A673 (cell line): ENCODE measurements around the gene MVB12B. TPM values are rescaled to one million over a fixed set of nuclear protein-coding genes. Genes with fewer than 3 reads are reported as not detected.
A peak's percentile ranks its signal among the peaks of the same experiment; 100 is the strongest.

Experiments
- BruUV-seq: library from RNA; stranded (reverse); fragments of 400-500 nt; replicated peaks from 2 replicates; lab custom pipeline; 2021; lab: Mats Ljungman, UMichigan
- CTCF ChIA-PET: fragments of 300-600 bp; sonication (Branson Sonifier 250); formaldehyde crosslinking; loops from one replicate; lab custom pipeline; 2022; ENCODE audit warnings: antibody characterized with exemption; lab: Charles Lee
- POLR2A ChIA-PET: fragments of 300-600 bp; sonication (Branson Sonifier 250); formaldehyde crosslinking; loops from one replicate; lab custom pipeline; 2022; ENCODE audit warnings: antibody characterized with exemption; ENCODE audit not compliant: low non-redundant PET; lab: Charles Lee
- DNase-seq: peaks from one replicate; pipeline ENCODE4 v3.0.0-alpha.2; 2015; ENCODE audit warnings: low spot score
- H3K27ac ChIP-seq: fragments of 200-600 bp; sonication (generic); 2 replicates; pipeline ENCODE4 v1.5.1; 2016; ENCODE audit warnings: mixed run types, low read depth, mild to moderate bottlenecking, mixed read lengths, antibody characterized with exemption, low read length; ENCODE audit not compliant: poor library complexity, severe bottlenecking
- H3K27me3 ChIP-seq: fragments of 200-600 bp; sonication (generic); replicated peaks from 2 replicates; pipeline ENCODE4 v1.6.1; 2017; ENCODE audit warnings: mixed run types, low read depth, mild to moderate bottlenecking, mixed read lengths, antibody characterized with exemption, low read length; ENCODE audit not compliant: insufficient read depth, poor library complexity
- H3K36me3 ChIP-seq: fragments of 200-600 bp; sonication (generic); 2 replicates; pipeline ENCODE4 v1.6.1; 2016; ENCODE audit warnings: mixed run types, mild to moderate bottlenecking, mixed read lengths, antibody characterized with exemption, low read length; ENCODE audit not compliant: insufficient read depth, poor library complexity, severe bottlenecking
- H3K4me1 ChIP-seq: fragments of 200-600 bp; sonication (generic); 2 replicates; pipeline ENCODE4 v1.6.1; 2017; ENCODE audit warnings: mixed run types, mild to moderate bottlenecking, mixed read lengths, antibody characterized with exemption, low read length; ENCODE audit not compliant: insufficient read depth, poor library complexity, severe bottlenecking
- H3K4me3 ChIP-seq: fragments of 200-600 bp; sonication (generic); 2 replicates; pipeline ENCODE4 v1.5.1; 2016; ENCODE audit warnings: low read depth, mixed run types, mild to moderate bottlenecking, mixed read lengths, low read length; ENCODE audit not compliant: poor library complexity, severe bottlenecking
- H3K9me3 ChIP-seq: fragments of 200-600 bp; sonication (generic); 2 replicates; pipeline ENCODE4 v1.6.1; 2016; ENCODE audit warnings: mixed run types, low read depth, mild to moderate bottlenecking, mixed read lengths, antibody characterized with exemption, low read length; ENCODE audit not compliant: poor library complexity, severe bottlenecking
- EZH2 ChIP-seq: fragments of 200-600 bp; sonication (generic); IDR thresholded peaks from 2 replicates; pipeline ENCODE4 v1.6.1; 2017; ENCODE audit warnings: borderline replicate concordance, low read depth, mild to moderate bottlenecking, mixed read lengths, antibody characterized with exemption, low read length; ENCODE audit not compliant: poor library complexity, severe bottlenecking
- intact Hi-C: fragments of 100-400 bp; cut with micrococcal nuclease; formaldehyde crosslinking; loops from one replicate; pipeline ENCODE4 v1.10.0; 2022; ENCODE audit not compliant: unreplicated experiment
- total RNA-seq: library from RNA; stranded (reverse); gene quantifications from 2 replicates; pipeline ENCODE4 v1.2.3, GENCODE V29; 2021
- TF ChIP-seq, protein P1 (sequence below): fragments of 300-800, 200-600 bp; sonication (generic); conservative IDR thresholded peaks from 2 replicates; pipeline ENCODE4 v1.5.1; 2017; ENCODE audit warnings: low read depth, mild to moderate bottlenecking, antibody characterized with exemption, low read length, moderate library complexity, mixed read lengths

Gene MVB12B
- total RNA-seq, 1 experiment from 2014 or later, result 12.3 TPM

DNA sequence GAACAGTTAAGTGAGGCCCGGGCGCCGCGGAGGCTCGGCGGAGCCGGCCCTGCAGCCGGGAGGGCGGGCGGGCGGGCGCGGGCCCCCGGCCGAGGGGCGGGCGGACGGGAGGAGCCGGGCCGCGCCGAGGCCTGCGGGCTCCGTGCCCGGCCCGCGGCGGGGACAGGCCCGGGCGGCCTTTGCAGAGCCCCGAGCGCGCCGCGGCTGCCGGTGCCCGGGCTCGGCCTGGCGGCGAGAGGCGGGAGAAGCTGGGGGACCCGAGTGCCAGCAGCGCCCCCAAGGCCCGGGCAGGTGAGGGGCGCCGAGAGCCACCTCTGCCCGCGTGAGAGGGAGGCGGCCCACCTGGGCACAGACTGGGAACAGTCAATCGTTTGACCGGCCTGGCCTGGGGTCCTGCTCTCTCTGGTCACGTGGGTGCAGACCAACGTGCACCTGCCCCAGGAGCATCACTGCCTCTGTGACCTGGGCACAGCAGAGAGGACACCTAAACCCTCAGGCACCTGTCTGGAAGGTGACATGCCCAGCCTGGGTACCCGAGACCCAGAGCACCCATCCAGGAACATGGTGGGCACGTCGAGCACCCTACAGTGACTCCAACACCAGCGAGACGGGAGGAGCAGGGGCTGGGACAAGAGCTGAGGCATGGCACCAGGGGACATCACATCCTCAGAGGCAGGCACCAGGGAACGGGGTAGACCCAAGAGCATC lies 531 bp downstream of the MVB12B start:
- H3K9me3 ChIP-seq, result peaks cover 5% of the 10 kb centered on the region
- TF ChIP-seq, protein P1, sequence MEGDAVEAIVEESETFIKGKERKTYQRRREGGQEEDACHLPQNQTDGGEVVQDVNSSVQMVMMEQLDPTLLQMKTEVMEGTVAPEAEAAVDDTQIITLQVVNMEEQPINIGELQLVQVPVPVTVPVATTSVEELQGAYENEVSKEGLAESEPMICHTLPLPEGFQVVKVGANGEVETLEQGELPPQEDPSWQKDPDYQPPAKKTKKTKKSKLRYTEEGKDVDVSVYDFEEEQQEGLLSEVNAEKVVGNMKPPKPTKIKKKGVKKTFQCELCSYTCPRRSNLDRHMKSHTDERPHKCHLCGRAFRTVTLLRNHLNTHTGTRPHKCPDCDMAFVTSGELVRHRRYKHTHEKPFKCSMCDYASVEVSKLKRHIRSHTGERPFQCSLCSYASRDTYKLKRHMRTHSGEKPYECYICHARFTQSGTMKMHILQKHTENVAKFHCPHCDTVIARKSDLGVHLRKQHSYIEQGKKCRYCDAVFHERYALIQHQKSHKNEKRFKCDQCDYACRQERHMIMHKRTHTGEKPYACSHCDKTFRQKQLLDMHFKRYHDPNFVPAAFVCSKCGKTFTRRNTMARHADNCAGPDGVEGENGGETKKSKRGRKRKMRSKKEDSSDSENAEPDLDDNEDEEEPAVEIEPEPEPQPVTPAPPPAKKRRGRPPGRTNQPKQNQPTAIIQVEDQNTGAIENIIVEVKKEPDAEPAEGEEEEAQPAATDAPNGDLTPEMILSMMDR, result 0 out of 2 replicates have a peak, but pooled peaks have one; percentile 17
- TF ChIP-seq EZH2, result no peak
- ChIA-PET CTCF (interaction anchor here (0.6 kb wide), 1 partner anchor 61 kb away, joined by 4 read pairs; no protein-coding TSS in a partner anchor), POLR2A (no interaction called here)
- H3K36me3 ChIP-seq, result no peaks in the 10 kb centered on the region
- peak overlapping the region; percentile 66 for H3K27ac ChIP-seq
- H3K4me3 ChIP-seq, result peak overlapping the region; percentile 59
- BruUV-seq, result no TSS peak
- DNase-seq, result peak; percentile 21
- H3K4me1 ChIP-seq, result peaks cover 6% of the 10 kb centered on the region
- H3K27me3 ChIP-seq, result no peaks in the 10 kb centered on the region
- intact Hi-C loops, result no loop called here

GRCh38 chr9:126327714-126328185 lies 1.1 kb downstream of the MVB12B start:
- BruUV-seq, result no TSS peak
- no peak for TF ChIP-seq EZH2
- TF ChIP-seq, protein P1, result no peak
- Histone ChIP-seq H3K27ac (peak overlapping the region; percentile 66), H3K27me3 (no peaks in the 10 kb centered on the region), H3K4me3 (peak overlapping the region; percentile 59), H3K9me3 (peaks cover 5% of the 10 kb centered on the region), H3K36me3 (no peaks in the 10 kb centered on the region), H3K4me1 (peaks cover 6% of the 10 kb centered on the region)
- POLR2A ChIA-PET, result no interaction called here
- CTCF ChIA-PET, result interaction anchor here (0.6 kb wide), 1 partner anchor 60 kb away, joined by 4 read pairs; no protein-coding TSS in a partner anchor
- intact Hi-C loops, result no loop called here
- no peak for DNase-seq

DNA sequence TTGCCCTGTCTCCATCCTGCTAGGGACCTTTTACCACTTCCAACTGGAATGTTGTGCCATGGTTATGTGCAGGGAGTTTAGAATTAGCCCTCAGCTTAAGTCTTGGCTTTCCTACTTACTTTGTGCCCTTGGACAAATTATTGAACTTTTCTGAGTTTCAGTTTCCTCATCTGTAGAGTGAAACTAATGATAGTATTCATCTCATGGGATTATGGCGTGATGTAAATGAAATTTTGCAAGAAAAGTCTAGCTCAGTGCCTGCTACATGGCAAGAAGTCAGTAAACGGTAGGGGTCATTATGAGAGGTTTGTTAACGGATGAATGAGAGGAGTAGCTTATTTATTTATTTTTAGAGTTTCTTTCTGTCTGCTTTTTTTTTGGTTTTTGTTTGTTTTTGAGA lies 1.8 kb downstream of the MVB12B start:
- peaks cover 5% of the 10 kb centered on the region for H3K9me3 ChIP-seq
- BruUV-seq, result no TSS peak
- no peaks in the 10 kb centered on the region for H3K36me3 ChIP-seq
- H3K4me1 ChIP-seq, result peaks cover 6% of the 10 kb centered on the region
- TF ChIP-seq, protein P1, result no peak
- TF ChIP-seq EZH2, result no peak
- H3K27me3 ChIP-seq, result no peaks in the 10 kb centered on the region
- intact Hi-C loops, result no loop called here
- CTCF ChIA-PET, result no interaction called here
- no peak overlapping the region for H3K4me3 ChIP-seq
- H3K27ac ChIP-seq, result no peak overlapping the region
- POLR2A ChIA-PET, result interaction anchor here (0.7 kb wide), 1 partner anchor 14 kb away, joined by 3 read pairs; no protein-coding TSS in a partner anchor
- DNase-seq, result no peak
